Vagina (tissue), 2 donors: ENCODE data around the gene RGL1.
"Not testable (repeated sequence)": the region's sequence is repeated elsewhere in the genome, so short reads cannot be mapped to it uniquely, and the experiment has no call there.

Experiments
- CTCF ChIP-seq, 3 experiments: fragments of 450-650 bp in 2 of 3; fragments of 200-600 bp in 1 of 3; sonication (generic) in 1 of 3; IDR thresholded peaks; one replicate each; pipeline ENCODE4 v1.5.1; 2017 to 2019; ENCODE audit warnings: antibody characterized with exemption in 3 of 3, mild to moderate bottlenecking in 2 of 3, moderate library complexity in 2 of 3
- POLR2A ChIP-seq, 2 donors: fragments of 450-650 bp; IDR thresholded peaks; one replicate each; pipeline ENCODE4 v1.6.1; 2017; ENCODE audit warnings: antibody characterized with exemption in 2 of 2, mild to moderate bottlenecking in 2 of 2, moderate library complexity in 2 of 2

DNA sequence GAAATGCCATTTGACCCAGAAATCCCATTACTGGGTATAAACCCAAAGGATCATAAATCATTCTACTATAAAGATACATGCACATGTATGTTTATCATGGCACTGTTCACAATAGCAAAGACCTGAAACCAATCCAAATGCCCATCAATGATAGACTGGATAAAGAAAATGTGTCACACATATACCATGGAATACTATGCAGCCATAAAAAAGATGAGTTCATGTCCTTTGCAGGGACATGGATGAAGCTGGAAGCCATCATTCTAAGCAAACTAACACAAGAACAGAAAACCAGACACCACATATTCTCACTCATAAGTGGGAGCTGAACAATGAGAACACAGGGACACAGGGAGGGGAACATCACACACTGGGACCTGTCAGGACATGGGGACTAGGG lies 42.1 kb upstream of the RGL1 start:
- not testable (repeated sequence) for TF ChIP-seq CTCF, POLR2A (IDR thresholded peaks at IDR 0.05)
